ENCODE results near the gene MALAT1.
A peak's percentile ranks its signal among the peaks of the same experiment; 100 is the strongest.

MALAT1 gene

GRCh38 chr11:65540290-65541092 lies 41.6 kb downstream of the MALAT1 start:
- peak; percentile 100 for DNase-seq

DNA sequence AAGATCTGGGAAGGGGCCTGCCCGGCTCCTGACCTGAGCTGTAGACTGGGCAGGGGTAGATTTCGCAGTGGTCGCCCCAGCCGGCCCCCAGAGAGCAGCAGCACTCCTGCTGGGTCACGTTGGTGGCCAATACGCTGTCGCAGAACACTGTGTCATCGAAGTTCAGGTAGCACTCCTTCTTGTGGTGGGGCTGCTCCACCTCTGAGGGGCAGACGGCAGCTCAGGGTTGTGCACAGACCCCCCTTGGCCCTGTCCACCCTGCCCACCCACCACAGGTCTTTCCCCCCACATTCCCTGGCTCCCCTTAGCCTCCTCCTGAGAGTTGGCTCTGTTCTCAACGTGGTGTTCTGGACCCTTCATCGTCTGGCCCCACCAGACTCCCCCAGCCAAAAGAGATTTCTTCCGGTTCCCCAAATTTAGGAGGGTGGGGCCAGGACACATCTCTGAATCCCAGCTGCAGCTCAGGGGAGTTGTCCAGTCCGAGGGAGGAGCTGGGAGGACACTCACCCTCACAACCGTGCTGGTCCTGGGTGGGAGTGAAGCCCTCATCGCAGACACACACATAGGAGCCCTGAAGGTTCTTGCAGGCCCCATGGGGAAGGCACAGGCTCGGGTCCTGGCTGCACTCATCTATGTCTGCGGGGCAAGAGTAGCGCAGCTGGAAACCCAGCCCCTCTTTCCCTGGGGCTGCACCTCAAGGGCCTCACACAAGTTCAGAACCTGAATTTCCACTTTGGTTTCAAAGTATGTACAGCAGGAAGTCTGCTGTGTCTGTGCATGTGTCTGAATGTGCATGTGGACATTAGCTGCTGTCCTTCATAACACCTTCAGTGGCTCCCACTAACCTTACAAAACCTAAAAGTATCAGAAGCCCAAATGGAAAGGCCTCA lies 42.5 kb downstream of the MALAT1 start:
- peak; percentile 48 for DNase-seq

DNA sequence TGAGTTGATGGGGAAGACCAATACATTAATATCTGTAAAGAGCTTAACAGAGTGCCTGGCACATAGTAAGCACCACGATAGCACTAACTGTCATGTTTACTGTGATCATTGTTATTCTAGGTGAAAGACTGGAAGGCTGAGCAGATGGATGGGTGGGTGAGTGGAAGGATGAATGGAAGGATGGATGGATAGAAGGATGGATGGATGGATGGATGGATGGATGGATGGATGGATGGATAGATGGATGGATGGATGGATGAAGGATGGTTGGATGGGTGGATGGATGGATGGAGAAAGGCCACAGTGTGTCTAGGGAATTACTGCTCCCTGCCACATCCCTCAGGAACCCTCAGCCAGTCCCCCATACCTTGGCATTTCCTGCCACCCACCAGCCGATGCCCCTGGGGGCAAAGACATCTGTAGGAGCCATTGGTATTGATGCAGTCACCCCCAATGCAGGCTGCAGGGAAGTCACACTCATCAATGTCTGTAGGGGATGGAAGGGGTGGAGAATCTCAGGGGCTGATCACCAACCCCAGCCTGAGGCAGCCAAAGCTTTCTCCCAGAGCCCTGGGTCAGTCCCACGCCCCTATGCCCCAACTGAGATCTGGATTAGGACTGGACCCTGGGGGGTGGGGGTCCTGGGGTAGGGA lies 44.0 kb downstream of the MALAT1 start:
- peak; percentile 24 for DNase-seq

DNA sequence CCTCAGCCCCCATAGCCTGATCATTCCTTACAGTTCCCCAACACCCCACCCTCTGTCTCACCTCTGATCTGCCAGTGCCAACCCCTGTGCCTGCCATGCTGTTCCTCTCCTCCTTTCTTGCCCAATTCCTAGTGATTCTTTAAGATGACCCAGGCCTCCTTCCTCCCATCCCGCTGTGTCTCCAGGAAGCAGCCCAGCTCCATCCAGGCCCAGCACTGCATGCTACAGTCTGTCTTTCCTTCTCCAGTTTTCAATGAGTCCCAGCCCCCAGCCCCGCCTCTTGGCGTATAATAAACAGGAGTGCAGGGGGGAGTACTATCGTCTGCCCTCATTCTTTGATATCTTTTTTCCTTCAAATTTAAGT lies 47.0 kb downstream of the MALAT1 start:
- no peak for DNase-seq

DNA sequence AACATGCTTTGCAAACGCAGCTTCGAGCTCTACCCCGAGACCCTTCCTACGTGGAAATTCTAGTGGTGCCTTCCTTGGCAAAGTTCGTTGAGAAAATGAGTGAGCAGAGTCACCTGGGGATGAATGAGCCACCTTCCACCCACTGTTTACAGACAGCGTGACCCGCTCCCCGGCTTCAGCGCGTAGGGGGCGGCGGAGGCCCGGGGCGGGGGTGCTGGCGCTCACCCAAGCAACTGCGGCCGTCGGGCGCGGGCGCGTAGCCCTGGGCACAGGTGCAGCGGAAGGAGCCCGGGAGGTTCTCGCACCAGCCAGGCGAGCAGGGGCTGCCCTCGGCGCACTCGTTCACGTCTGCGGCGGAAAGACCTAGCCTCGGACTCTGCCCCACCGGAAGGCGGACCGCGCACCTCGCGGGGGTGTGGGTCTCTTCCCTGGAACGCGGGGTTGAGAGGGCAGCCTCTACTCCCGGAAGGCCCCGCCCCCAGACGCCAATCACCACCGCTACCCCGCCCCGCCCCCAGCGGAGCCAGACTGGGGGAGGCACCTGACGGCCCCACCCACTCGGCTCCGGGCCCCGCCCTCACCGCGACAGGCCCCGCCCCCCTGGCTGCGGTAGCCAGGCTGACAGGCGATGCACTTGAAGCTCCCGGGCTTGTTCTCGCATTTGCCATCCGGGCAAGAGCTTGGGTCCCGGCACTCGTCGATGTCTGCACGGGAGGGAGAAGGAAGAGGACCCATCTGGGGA lies 47.5 kb downstream of the MALAT1 start:
- DNase-seq: peak; percentile 97

DNA sequence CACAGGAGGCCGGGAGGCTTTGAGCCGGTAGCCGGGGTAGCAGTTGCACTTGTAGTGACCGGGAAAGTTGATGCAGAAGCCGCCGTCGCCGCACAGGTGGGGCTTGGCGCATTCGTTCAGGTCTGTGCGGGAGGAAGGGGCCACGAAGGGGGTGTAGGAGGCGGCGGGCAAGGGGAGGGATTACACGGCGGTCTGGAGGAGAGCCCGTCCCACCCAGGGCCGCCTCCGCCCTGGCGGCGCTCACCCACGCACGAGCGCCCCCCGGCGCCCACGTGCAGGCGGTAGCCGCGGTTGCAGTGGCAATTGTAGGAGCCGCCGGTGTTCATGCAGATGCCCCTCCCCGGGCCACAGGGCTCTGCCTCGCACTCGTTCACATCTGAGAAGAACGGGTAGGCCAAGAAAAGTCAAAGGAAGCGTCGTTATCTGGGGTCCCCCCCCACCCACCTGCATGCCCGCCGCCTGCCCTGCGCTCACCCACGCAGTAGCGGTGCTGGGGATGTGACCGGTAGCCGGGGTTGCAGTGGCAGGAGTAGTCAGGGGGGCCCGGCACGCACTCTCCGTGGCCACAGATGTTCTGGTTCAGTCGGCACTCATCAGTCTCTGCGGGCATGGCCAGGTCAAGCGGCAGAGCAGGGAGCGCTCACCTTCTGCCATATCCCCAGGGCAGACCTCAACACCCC lies 48.7 kb downstream of the MALAT1 start:
- no peak for DNase-seq

DNA sequence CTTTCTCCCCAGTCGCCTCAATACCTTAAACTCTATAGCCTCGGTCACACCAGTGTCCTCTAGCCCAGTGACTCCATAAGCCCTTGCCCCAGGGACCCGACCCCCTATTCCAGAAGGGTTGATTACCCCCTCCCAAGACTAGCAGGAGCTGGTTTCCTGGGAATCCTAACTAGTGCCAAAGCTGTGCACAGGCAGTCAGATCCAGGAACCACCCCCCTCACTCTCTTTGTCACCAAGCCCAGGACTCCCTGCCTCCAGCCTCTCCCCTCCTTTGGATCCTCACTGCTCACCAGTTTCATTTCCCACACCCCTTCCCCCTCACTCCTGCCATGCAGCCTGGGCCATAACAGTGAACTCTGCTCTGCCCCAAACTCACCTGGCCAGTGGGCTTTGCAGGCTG lies 49.5 kb downstream of the MALAT1 start:
- no peak for DNase-seq

GRCh38 chr11:65549096-65549495 lies 50.3 kb downstream of the MALAT1 start:
- DNase-seq: no peak

- DNase-seq: peak; percentile 86
Observed at GRCh38 chr11:65551572-65552387, 52.9 kb downstream of the MALAT1 start.

DNA sequence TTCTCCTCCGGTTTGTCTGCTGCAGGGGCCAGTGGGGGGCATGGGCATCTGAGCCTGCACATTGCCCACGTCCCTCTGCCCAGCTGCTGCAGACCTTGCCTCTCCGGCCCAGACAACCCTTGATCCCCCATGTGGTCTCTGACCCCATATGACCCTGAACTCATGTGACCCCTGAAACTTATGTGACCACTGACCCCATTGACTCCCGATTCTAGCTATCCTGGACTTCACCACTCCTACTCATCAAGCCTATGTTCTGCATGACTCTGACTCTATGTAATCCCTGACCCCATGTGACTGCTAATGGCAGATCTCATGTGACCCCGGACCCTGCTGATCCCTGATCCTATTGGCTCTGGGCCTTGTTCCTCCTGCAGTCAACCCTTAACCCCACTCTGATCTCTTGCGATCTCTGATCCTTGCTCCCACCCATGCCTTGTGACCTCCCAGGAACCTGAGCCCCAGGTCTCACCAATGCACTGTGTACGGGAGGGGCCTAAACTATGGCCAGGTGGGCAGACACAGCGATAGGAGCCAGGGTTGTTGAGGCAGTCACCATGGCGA lies 53.6 kb downstream of the MALAT1 start:
- no peak for DNase-seq

DNA sequence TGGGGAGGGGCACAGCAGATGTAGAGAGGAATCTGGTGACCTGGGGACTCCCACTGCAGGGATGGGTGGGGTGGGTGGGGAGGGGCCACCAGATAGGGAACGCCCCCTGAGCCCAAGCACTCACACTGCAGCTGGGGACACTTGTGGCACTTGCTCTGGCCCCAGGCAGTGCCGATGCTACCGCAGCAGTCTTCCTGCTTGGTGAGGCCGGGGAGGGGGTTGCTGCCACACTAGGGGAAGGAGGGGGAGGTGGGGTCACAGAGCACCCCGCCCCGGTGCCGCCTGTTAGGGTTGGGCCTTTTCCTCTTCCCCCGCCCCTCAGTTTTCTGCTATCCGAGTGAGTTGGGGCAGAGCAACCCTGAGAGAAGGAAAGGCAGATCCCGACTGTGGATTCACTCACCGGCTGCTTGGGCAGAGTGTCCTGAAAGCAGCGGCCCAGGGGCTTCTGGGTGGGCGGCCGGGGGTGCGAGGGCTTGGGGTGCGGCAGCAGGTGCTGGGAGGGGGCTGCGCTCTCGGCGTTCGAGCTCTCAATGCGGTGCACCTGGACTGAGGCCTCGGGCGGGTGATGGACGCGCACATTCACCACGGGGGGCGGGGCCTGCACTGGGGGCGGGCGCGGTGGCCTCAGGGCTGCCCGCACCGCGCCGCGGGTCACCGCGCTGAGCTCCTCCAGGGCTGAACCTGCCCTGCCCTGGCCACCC lies 54.6 kb downstream of the MALAT1 start:
- no peak for DNase-seq

- DNase-seq: no peak
Observed at GRCh38 chr11:65554057-65554818, 55.4 kb downstream of the MALAT1 start.

DNA sequence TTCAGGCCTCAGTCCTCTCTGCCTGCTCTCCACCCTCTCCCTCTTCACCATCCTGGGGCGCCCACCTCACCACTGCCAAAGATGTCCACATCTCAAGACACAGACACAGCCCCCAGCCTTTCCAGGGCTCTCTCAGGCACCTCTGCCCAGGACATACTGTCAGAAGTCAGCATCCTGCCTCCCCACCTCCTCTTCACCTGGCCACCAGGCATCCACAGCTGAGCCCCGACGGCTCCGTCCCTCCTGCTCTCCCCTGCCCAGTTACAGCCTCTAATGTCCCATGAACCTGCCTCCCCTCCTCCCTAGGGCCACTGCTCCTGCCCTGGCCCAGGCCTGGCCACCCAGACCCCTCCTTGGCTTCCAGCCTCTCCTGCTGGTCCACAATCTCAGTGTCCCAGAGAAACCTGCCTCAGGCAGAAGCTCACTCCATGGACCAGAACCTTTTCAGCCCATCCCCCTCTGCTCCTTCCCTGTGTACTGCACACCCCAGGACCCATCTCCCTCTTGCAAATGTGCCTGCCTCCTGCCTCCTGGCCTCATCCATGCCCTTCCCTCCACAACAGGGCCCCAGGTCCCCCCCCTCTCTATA lies 56.1 kb downstream of the MALAT1 start:
- DNase-seq: no peak

GRCh38 chr11:65555693-65556231 lies 56.9 kb downstream of the MALAT1 start:
- peak; percentile 70 for DNase-seq

Measured in 8988T (cell line).